Stomach smooth muscle (tissue), 2 donors: ENCODE results near the gene GAB4.

Source experiments
- H3K27ac ChIP-seq: one replicate; pipeline ENCODE4 v1.7.0; 2013; ENCODE audit warnings: mild to moderate bottlenecking, low read length, inconsistent platforms
- H3K27me3 ChIP-seq, 2 donors: one replicate each; pipeline ENCODE4 v1.7.0; 2013; ENCODE audit warnings: low read length in 2 of 2; ENCODE audit not compliant: insufficient read depth in 2 of 2, control insufficient read depth in 1 of 2
- H3K36me3 ChIP-seq, 2 donors: one replicate each; pipeline ENCODE4 v1.7.0; 2013; ENCODE audit warnings: low read length in 2 of 2; ENCODE audit not compliant: control insufficient read depth in 2 of 2, insufficient read depth in 2 of 2
- H3K4me1 ChIP-seq: one replicate; pipeline ENCODE4 v1.7.0; 2013; ENCODE audit warnings: low read length; ENCODE audit not compliant: control insufficient read depth, insufficient read depth
- H3K4me3 ChIP-seq, 2 donors: one replicate each; pipeline ENCODE4 v1.7.0; 2013; ENCODE audit warnings: low read length in 2 of 2
- H3K9ac ChIP-seq, 2 donors: one replicate each; pipeline ENCODE4 v1.7.0; 2013; ENCODE audit warnings: low read length in 2 of 2, mild to moderate bottlenecking in 1 of 2
- H3K9me3 ChIP-seq, 2 donors: one replicate each; pipeline ENCODE4 v1.7.0; 2013; ENCODE audit warnings: low read length in 2 of 2; ENCODE audit not compliant: control insufficient read depth in 2 of 2
- donor health status: healthy.
- donor health status: Pancreatic carcinoma.

Gene GAB4

GRCh38 chr22:16987822-16988221 lies 20.2 kb downstream of the GAB4 start:
- Histone ChIP-seq H3K36me3 (no peaks in the 10 kb centered on the region), H3K4me3 (no peak overlapping the region), H3K4me1 (no peaks in the 10 kb centered on the region), H3K9me3 (peaks cover 5 to 7% of the 10 kb centered on the region in 2 donors), H3K9ac (no peak overlapping the region), H3K27ac (no peak overlapping the region), H3K27me3 (peaks cover 0 to 5% of the 10 kb centered on the region in 2 donors)

DNA sequence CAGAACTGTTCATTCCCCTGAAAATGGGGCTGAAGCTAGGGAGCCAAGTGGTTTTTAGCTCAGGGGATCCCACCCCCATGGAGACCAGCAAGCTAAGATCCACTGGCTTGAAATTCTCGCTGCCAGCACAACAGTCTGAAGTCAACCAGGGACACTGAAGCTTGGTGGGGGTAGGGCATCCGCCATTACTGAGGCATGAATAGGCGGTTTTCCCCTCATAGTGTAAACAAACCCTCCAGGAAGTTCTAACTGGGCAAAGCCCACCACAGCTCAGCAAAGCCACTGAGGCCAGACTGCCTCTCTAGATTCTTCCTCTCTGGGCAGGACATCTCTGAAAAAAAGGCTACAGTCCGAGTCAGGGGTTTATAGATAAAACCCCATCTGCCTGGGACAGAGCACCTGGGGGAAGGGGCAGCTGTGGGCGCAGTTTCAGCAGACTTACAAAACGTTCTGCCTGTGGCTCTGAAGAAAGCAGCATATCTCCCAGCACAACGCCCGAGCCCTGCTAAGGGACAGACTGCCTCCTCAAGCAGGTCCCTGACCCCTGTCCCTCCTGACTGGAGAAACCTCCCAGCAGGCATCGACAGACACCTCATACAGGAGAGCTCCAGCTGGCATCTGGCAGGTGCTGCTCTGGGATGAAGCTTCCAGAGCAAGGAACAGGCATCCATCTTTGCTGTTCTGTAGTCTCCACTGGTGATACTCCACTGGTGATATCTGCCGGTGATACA lies 32.7 kb downstream of the GAB4 start:
- no peaks in the 10 kb centered on the region for H3K4me1 ChIP-seq
- H3K27ac ChIP-seq: no peak overlapping the region
- no peaks in the 10 kb centered on the region for H3K36me3 ChIP-seq
- no peak overlapping the region for H3K9ac ChIP-seq
- peaks cover 0 to 12% of the 10 kb centered on the region in 2 donors for H3K27me3 ChIP-seq
- H3K4me3 ChIP-seq: no peak overlapping the region
- H3K9me3 ChIP-seq: no peaks in the 10 kb centered on the region

- Histone ChIP-seq H3K27ac (no peak overlapping the region), H3K4me1 (no peaks in the 10 kb centered on the region), H3K27me3 (peaks cover 0 to 12% of the 10 kb centered on the region in 2 donors), H3K4me3 (no peak overlapping the region), H3K36me3 (no peaks in the 10 kb centered on the region), H3K9me3 (no peaks in the 10 kb centered on the region), H3K9ac (no peak overlapping the region)
These were observed 33.5 kb downstream of the GAB4 start for GRCh38 chr22:16974298-16975084.

- Histone ChIP-seq H3K36me3 (no peaks in the 10 kb centered on the region), H3K27ac (no peak overlapping the region), H3K9me3 (no peaks in the 10 kb centered on the region), H3K4me1 (no peaks in the 10 kb centered on the region), H3K27me3 (peaks cover 0 to 12% of the 10 kb centered on the region in 2 donors), H3K4me3 (no peak overlapping the region), H3K9ac (no peak overlapping the region)
These were observed 34.3 kb downstream of the GAB4 start for GRCh38 chr22:16973591-16974297.

GRCh38 chr22:16972311-16972710 lies 35.7 kb downstream of the GAB4 start:
- Histone ChIP-seq H3K9ac (no peak overlapping the region), H3K36me3 (no peaks in the 10 kb centered on the region), H3K27ac (no peak overlapping the region), H3K4me3 (no peak overlapping the region), H3K9me3 (no peaks in the 10 kb centered on the region), H3K4me1 (no peaks in the 10 kb centered on the region), H3K27me3 (peaks cover 0 to 15% of the 10 kb centered on the region in 2 donors)

GRCh38 chr22:16970446-16970845 lies 37.6 kb downstream of the GAB4 start:
- peaks cover 0 to 15% of the 10 kb centered on the region in 2 donors for H3K27me3 ChIP-seq
- no peaks in the 10 kb centered on the region for H3K4me1 ChIP-seq
- no peaks in the 10 kb centered on the region for H3K36me3 ChIP-seq
- H3K27ac ChIP-seq: no peak overlapping the region
- no peak overlapping the region for H3K4me3 ChIP-seq
- no peaks in the 10 kb centered on the region for H3K9me3 ChIP-seq
- H3K9ac ChIP-seq: no peak overlapping the region

DNA sequence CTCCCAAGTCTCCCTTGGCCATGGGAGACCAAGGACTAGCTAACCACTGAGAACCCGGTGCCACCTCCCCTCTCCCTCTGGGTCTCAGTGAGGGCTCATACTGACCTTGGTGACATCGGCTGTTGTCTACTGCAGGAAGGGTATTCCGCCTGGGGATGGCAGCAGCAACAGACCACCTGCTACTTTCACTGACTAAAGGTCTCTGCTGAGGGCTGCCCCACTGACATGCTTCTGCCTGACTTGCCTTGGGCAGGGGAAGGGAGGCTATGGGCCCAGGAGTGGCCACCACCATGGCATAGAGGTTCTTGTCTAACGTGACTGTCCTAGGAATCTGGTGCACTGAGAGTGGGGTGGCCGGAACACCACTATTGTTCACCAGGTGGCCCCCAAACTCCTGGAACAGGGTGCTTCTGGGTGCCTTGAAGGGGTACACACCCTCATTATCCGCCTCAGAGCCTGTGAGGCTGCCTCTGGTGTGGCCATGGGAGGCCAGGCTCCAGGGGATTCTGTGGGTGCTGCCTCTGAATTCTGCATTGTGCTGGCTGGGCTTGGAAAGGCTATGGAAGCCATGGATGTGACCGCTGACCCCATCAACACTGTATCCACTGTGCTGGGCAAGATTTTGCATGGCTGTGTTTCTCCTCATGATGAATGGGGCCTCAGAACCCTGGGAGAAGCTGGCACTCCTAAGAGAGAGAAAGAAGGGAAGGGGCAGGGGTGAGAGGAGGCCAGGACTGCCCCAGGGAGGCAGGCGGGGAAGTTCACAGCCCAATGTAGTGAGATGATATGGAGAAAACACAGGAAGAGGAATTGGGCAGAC lies 38.3 kb downstream of the GAB4 start:
- no peak overlapping the region for H3K4me3 ChIP-seq
- H3K9ac ChIP-seq: no peak overlapping the region
- peaks cover 0 to 13% of the 10 kb centered on the region in 2 donors for H3K27me3 ChIP-seq
- H3K9me3 ChIP-seq: no peaks in the 10 kb centered on the region
- no peaks in the 10 kb centered on the region for H3K36me3 ChIP-seq
- no peaks in the 10 kb centered on the region for H3K4me1 ChIP-seq
- no peak overlapping the region for H3K27ac ChIP-seq

- H3K9ac ChIP-seq: no peak overlapping the region
- H3K9me3 ChIP-seq: no peaks in the 10 kb centered on the region
- no peaks in the 10 kb centered on the region for H3K36me3 ChIP-seq
- H3K4me1 ChIP-seq: no peaks in the 10 kb centered on the region
- H3K27ac ChIP-seq: no peak overlapping the region
- no peak overlapping the region for H3K4me3 ChIP-seq
- H3K27me3 ChIP-seq: peaks cover 0 to 7% of the 10 kb centered on the region in 2 donors
These were observed 39.8 kb downstream of the GAB4 start for GRCh38 chr22:16968218-16968595.

DNA sequence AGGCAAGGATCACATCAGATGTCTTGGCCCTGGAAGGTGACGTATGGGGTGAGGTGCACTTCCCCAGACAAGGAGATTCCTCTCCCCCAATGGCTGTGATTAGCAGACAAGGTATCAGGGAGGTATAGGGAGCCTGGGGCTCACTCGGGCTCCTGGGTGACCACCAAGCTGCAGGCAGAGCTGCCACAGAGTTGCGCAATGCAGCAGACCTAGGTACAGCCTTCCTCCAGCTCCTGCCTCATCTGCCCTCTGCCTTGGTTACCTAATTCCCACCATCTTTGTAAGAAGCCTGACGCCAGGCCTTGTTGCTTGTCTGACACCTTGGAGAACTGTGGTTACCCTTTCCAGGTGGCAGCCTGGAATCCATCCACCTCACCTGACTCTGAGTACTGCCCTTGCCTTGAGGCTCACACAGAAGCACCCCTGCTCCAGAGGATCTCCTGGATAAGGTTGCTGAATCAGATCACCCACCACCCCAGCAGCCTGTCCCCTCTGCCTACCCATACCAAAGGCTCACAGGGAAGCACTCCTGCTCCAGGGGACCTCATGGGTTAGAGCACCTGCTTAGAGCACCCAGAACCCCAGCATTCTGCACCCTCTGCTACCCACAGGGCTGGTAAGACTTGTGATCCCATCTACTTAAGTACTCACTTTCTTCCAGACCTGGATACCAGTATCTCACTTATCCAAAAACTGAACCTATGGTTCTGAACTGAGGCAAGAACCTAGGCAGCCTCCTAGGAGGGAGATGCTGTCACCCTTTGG lies 40.4 kb downstream of the GAB4 start:
- Histone ChIP-seq H3K27me3 (peaks cover 0 to 7% of the 10 kb centered on the region in 2 donors), H3K9ac (no peak overlapping the region), H3K4me3 (no peak overlapping the region), H3K4me1 (no peaks in the 10 kb centered on the region), H3K36me3 (no peaks in the 10 kb centered on the region), H3K27ac (no peak overlapping the region), H3K9me3 (no peaks in the 10 kb centered on the region)
